ENCODE data around the gene HDAC6. TPM values are rescaled to one million over a fixed set of nuclear protein-coding genes. Genes with fewer than 3 reads are reported as not detected.

Gene HDAC6
- total and polyA plus RNA-seq, 2 of the 13 experiments (the other 11 are each of a cell fraction or from before 2014, with no cell fraction given): 80.4 to 93.6 TPM

DNA sequence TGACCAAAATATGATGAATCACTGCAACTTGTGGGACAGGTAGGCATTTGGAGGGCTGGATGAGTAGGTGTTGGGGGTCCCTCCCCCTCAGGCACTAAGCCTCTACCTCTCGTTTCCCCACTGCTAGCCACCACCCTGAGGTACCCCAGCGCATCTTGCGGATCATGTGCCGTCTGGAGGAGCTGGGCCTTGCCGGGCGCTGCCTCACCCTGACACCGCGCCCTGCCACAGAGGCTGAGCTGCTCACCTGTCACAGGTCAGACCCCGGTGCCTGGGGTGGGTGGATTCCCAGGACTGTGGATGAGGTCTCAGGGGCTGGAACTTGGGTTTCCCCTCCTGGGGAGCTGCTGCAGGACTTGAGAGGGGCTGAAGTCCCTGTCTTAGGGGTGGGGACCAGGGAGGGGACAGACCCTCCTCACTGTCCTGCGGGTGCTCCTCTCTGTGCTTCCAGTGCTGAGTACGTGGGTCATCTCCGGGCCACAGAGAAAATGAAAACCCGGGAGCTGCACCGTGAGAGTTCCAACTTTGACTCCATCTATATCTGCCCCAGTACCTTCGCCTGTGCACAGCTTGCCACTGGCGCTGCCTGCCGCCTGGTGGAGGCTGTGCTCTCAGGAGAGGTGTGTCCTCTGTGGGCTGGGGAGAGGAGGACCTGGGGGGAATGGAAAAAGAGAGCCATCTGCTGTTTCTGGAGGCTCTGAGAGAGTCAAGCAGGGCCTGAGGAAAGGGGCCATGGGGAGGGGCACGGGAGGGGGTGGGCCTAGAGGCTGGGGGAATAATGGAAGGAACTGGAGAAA, 14.3 kb downstream of the HDAC6 start (continued):
- TF ChIP-seq, protein P1, sequence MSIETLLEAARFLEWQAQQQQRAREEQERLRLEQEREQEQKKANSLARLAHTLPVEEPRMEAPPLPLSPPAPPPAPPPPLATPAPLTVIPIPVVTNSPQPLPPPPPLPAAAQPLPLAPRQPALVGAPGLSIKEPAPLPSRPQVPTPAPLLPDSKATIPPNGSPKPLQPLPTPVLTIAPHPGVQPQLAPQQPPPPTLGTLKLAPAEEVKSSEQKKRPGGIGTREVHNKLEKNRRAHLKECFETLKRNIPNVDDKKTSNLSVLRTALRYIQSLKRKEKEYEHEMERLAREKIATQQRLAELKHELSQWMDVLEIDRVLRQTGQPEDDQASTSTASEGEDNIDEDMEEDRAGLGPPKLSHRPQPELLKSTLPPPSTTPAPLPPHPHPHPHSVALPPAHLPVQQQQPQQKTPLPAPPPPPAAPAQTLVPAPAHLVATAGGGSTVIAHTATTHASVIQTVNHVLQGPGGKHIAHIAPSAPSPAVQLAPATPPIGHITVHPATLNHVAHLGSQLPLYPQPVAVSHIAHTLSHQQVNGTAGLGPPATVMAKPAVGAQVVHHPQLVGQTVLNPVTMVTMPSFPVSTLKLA (IDR thresholded peaks at IDR 0.05): no peak
- TF ChIP-seq, protein P2, sequence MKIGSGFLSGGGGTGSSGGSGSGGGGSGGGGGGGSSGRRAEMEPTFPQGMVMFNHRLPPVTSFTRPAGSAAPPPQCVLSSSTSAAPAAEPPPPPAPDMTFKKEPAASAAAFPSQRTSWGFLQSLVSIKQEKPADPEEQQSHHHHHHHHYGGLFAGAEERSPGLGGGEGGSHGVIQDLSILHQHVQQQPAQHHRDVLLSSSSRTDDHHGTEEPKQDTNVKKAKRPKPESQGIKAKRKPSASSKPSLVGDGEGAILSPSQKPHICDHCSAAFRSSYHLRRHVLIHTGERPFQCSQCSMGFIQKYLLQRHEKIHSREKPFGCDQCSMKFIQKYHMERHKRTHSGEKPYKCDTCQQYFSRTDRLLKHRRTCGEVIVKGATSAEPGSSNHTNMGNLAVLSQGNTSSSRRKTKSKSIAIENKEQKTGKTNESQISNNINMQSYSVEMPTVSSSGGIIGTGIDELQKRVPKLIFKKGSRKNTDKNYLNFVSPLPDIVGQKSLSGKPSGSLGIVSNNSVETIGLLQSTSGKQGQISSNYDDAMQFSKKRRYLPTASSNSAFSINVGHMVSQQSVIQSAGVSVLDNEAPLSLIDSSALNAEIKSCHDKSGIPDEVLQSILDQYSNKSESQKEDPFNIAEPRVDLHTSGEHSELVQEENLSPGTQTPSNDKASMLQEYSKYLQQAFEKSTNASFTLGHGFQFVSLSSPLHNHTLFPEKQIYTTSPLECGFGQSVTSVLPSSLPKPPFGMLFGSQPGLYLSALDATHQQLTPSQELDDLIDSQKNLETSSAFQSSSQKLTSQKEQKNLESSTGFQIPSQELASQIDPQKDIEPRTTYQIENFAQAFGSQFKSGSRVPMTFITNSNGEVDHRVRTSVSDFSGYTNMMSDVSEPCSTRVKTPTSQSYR (CRISPR knock-in tag; IDR thresholded peaks at IDR 0.05; ENCODE audit: borderline replicate concordance): no peak

DNA sequence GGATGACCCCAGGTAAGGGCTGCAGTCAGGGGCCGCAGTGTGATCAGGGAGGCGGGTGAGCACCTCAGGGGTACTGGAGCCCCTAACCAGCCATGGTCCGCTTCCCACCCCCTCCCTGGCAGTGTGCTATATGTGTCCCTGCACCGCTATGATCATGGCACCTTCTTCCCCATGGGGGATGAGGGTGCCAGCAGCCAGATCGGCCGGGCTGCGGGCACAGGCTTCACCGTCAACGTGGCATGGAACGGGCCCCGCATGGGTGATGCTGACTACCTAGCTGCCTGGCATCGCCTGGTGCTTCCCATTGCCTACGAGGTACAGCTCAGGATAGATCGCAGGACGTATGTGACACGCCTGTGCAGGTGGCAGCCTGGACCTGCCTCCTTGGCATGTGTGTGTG, 16.2 kb downstream of the HDAC6 start:
- Histone ChIP-seq H3K79me2 (ENCODE audit: insufficient read depth, low read length) (no peaks in the 10 kb centered on the region), H3K9me3 (ENCODE audit: low read length) (no peaks in the 10 kb centered on the region), H3K4me3 (replicated peaks in 1 of 3; ENCODE audit: insufficient read depth in 1 of 3, low read depth in 2 of 3, low read length in 3 of 3) (no peak overlapping the region), H3K4me1 (ENCODE audit: insufficient read depth, low read length) (no peaks in the 10 kb centered on the region), H3K9ac (ENCODE audit: insufficient read depth, low read depth, low read length) (no peak overlapping the region), H3K27me3 (ENCODE audit: control insufficient read depth in 1 of 2, insufficient read depth in 2 of 2, low read length in 2 of 2) (no peaks in the 10 kb centered on the region), H3K4me2 (ENCODE audit: low read depth, low read length) (no peak overlapping the region), H4K20me1 (ENCODE audit: insufficient read depth, low read length) (no peaks in the 10 kb centered on the region), H2AFZ (ENCODE audit: low read length) (no peak overlapping the region), H3K27ac (ENCODE audit: extremely low read length, insufficient read depth, low read length) (no peak overlapping the region), H3K36me3 (replicated peaks in 1 of 2; ENCODE audit: control insufficient read depth in 1 of 2, insufficient read depth in 2 of 2, low read length in 2 of 2) (peaks cover 1 to 16% of the 10 kb centered on the region in 2 experiments; a peak in 3 of 5 replicates)
- in situ Hi-C loops (cut with HindIII; ENCODE audit: extremely low pct_ligation_motif_present, low pct_unique_long_range_greater_than_20kb): no loop called here
- WGBS (ENCODE audit: low lambda C conversion rate): no CpG with 5 or more reads among the region's 16 CpGs
- DNase-seq (ENCODE audit: low spot score) (no peak), FAIRE-seq (no peak), ATAC-seq (no peak)
- TF ChIP-seq NCOR1 (IDR thresholded peaks at IDR 0.05; ENCODE audit: borderline replicate concordance, low read length) (no peak), MED8 (CRISPR knock-in tag; IDR thresholded peaks at IDR 0.05; ENCODE audit: insufficient replicate concordance) (no peak)
- POLR2A ChIA-PET: no interaction called here
- CTCF ChIA-PET (ENCODE audit: low intra/inter-chr PET ratio, low total read pairs): no interaction called here
- BruUV-seq (replicated peaks): no TSS peak
- intact Hi-C loops (cut with micrococcal nuclease; ENCODE audit: unreplicated experiment): no loop called here

All from HepG2 (cell line).